GM21619 (cell line): Measurements from ENCODE around the gene DKK1.
"Not testable (repeated sequence)": the region's sequence is repeated elsewhere in the genome, so short reads cannot be mapped to it uniquely, and the experiment has no call there.

Source experiments
- ATAC-seq: cut with Tn5 transposase; IDR thresholded peaks from one replicate; pipeline ENCODE4 v1.9.1; 2021; ENCODE audit not compliant: unreplicated experiment

The DKK1 gene

GRCh38 chr10:52365547-52366432 is 51.7 kb downstream of the DKK1 start:
- ATAC-seq, result not testable (repeated sequence)
